Body of pancreas (tissue), 4 donors: ENCODE data around the gene RPL9. TPM values are rescaled to one million over a fixed set of nuclear protein-coding genes. Genes with fewer than 3 reads are reported as not detected.
A peak's percentile ranks its signal among the peaks of the same experiment; 100 is the strongest.
"Not testable (repeated sequence)": the region's sequence is repeated elsewhere in the genome, so short reads cannot be mapped to it uniquely, and the experiment has no call there.

ENCODE experiments used
- ATAC-seq: fragments of 150-250 bp; one replicate; pipeline ENCODE4 v1.9.1; 2016
- DNase-seq, 4 donors: peaks; one replicate each; pipeline ENCODE4 v3.0.0-alpha.2; 2019
- H3K27ac ChIP-seq, 4 donors: fragments of 200-600 bp; sonication (generic); 1 replicate in 3 of 4; 2 replicates in 1 of 4; pipeline versions ENCODE4 v1.5.1 to v1.6.1; 2016 to 2019; ENCODE audit warnings: mild to moderate bottlenecking in 1 of 4, mixed read lengths in 1 of 4, moderate library complexity in 1 of 4
- H3K27me3 ChIP-seq, 2 donors: fragments of 200-600 bp; sonication (generic); one replicate each; pipeline ENCODE4 v1.6.0; 2016; ENCODE audit warnings: mild to moderate bottlenecking in 1 of 2
- H3K36me3 ChIP-seq, 2 donors: fragments of 200-600 bp; sonication (generic); replicated peaks in 1 of 2; 2 replicates each; pipeline ENCODE4 v1.5.1; 2016; ENCODE audit warnings: low read depth in 2 of 2; ENCODE audit not compliant: insufficient read depth in 1 of 2
- H3K4me1 ChIP-seq: fragments of 200-600 bp; sonication (generic); one replicate; pipeline ENCODE4 v1.6.0; 2016
- H3K4me3 ChIP-seq, 2 donors: fragments of 200-600 bp; sonication (generic); 1 replicate in 1 of 2; 2 replicates in 1 of 2; pipeline ENCODE4 v1.5.1; 2016 to 2019
- H3K9me3 ChIP-seq, 3 donors: fragments of 200-600 bp; sonication (generic); 1 replicate in 2 of 3; 2 replicates in 1 of 3; pipeline ENCODE4 v1.5.1; 2016
- CTCF ChIP-seq, 7 experiments: fragments of 450-650 bp in 4 of 7; fragments of 200-600 bp in 3 of 7; sonication (generic) in 3 of 7; IDR thresholded peaks; one replicate each; pipeline ENCODE4 v1.5.1; 2016 to 2019; ENCODE audit warnings: antibody characterized with exemption in 7 of 7
- POLR2A ChIP-seq, 3 donors: fragments of 450-650 bp; IDR thresholded peaks; one replicate each; pipeline ENCODE4 v1.6.1; 2016; ENCODE audit warnings: antibody characterized with exemption in 3 of 3, mild to moderate bottlenecking in 2 of 3
- WGBS, 2 donors: methylation state at CpG; one replicate each; pipeline ENCODE4 v1.1.5; 2017; 5-methylcytosine and 5-hydroxymethylcytosine counted together
- intact Hi-C: fragments of 100-400 bp; cut with DNase I; formaldehyde crosslinking; loops from one replicate; pipeline ENCODE4 v1.15.1; 2023
- total RNA-seq, 2 donors: library from RNA; depleted of rRNA; stranded (reverse); fragments of >200 nt; gene quantifications; one replicate each; pipeline ENCODE4 v1.1.0, GENCODE V29; 2016

The RPL9 gene
- total RNA-seq = 1,000 to 10,000 TPM in 1 of 2 donors, 100 to 1,000 TPM in 1; 811 to 1,738 TPM

GRCh38 chr4:39458505-39459300, at the start of gene RPL9, which contains the start of gene LIAS:
TSS of gene RPL9 (minus strand) at chr4:39458922. CDS start at chr4:39458439, 483 bp downstream.
TSS of gene LIAS (plus strand) at chr4:39459056. CDS start at chr4:39459118, 62 bp downstream.
- H3K27ac ChIP-seq = peak within 1 kb of the TSS; percentile 85 to 94 (median 90)
- H3K36me3 ChIP-seq = peaks cover 4 to 8% of the 10 kb centered on the region in 2 donors
- H3K4me3 ChIP-seq = peak within 1 kb of the TSS; percentile 41 to 50
- peaks cover 38% of the 10 kb centered on the region for H3K4me1 ChIP-seq
- intact Hi-C loops = no loop called here
- no peaks in the 10 kb centered on the region for H3K27me3 ChIP-seq
- peak; percentile 76 to 97 (median 96) for TF ChIP-seq POLR2A (IDR thresholded peaks at IDR 0.05)
- peak in 2 of 7 experiments; percentile 4 to 10 for TF ChIP-seq CTCF (IDR thresholded peaks at IDR 0.05)
- peak; percentile 97 to 99 (median 98) for DNase-seq
- no peaks in the 10 kb centered on the region for H3K9me3 ChIP-seq
- 0 to 1% methylated on average over 22 to 55 of the region's 55 CpGs for WGBS, 2 donors
- peak; percentile 98 for ATAC-seq

GRCh38 chr4:39505581-39505980, 46.9 kb upstream of the RPL9 start:
- Histone ChIP-seq H3K4me1 (no peaks in the 10 kb centered on the region), H3K36me3 (peaks cover 41 to 64% of the 10 kb centered on the region in 2 donors), H3K27ac (no peak overlapping the region), H3K4me3 (no peak overlapping the region), H3K27me3 (no peaks in the 10 kb centered on the region), H3K9me3 (no peaks in the 10 kb centered on the region)
- intact Hi-C loops = no loop called here
- DNase-seq (no peak), ATAC-seq (no peak)
- no peak for TF ChIP-seq CTCF (IDR thresholded peaks at IDR 0.05)
- no peak for TF ChIP-seq POLR2A (IDR thresholded peaks at IDR 0.05)
- WGBS, 2 donors = 47 to 49% methylated on average over 1 of the region's 1 CpG

- no peak for ATAC-seq
- no peaks in the 10 kb centered on the region for H3K4me1 ChIP-seq
- no peaks in the 10 kb centered on the region for H3K27me3 ChIP-seq
- WGBS, 2 donors = 79 to 82% methylated on average over 2 of the region's 2 CpGs
- DNase-seq = no peak
- H3K9me3 ChIP-seq = no peaks in the 10 kb centered on the region
- H3K36me3 ChIP-seq = peaks cover 35 to 57% of the 10 kb centered on the region in 2 donors
- no peak overlapping the region for H3K27ac ChIP-seq
- no peak overlapping the region for H3K4me3 ChIP-seq
- TF ChIP-seq CTCF (IDR thresholded peaks at IDR 0.05) = no peak
- no peak for TF ChIP-seq POLR2A (IDR thresholded peaks at IDR 0.05)
- intact Hi-C loops = no loop called here
These were observed 45.8 kb upstream of the RPL9 start for GRCh38 chr4:39504538-39504937.

GRCh38 chr4:39502664-39503035, 43.9 kb upstream of the RPL9 start:
- H3K9me3 ChIP-seq, H3K27ac ChIP-seq, H3K4me3 ChIP-seq, DNase-seq, intact Hi-C loops, H3K27me3 ChIP-seq, H3K4me1 ChIP-seq, ATAC-seq: not testable (repeated sequence)
- 92 to 95% methylated on average over 4 of the region's 4 CpGs for WGBS, 2 donors
- H3K36me3 ChIP-seq = peaks cover 22 to 54% of the 10 kb centered on the region in 2 donors

- Histone ChIP-seq H3K9me3 (no peaks in the 10 kb centered on the region), H3K4me1 (no peaks in the 10 kb centered on the region), H3K36me3 (peaks cover 22 to 49% of the 10 kb centered on the region in 2 donors), H3K4me3 (no peak overlapping the region), H3K27ac (no peak overlapping the region), H3K27me3 (no peaks in the 10 kb centered on the region)
- DNase-seq (no peak), ATAC-seq (no peak)
- intact Hi-C loops = no loop called here
- TF ChIP-seq CTCF (IDR thresholded peaks at IDR 0.05) (no peak), POLR2A (IDR thresholded peaks at IDR 0.05) (no peak)
These were observed 43.4 kb upstream of the RPL9 start for GRCh38 chr4:39502019-39502663.
